Upper lobe of left lung (tissue), 6 donors: ENCODE results near the gene CNNM3. TPM values are rescaled to one million over a fixed set of nuclear protein-coding genes. Genes with fewer than 3 reads are reported as not detected.

Experiments used
- ATAC-seq, 2 donors: fragments of 200-7000 bp; cut with Tn5 transposase; one replicate each; pipeline ENCODE4 v1.9.1; 2022; ENCODE audit warnings: mild to moderate bottlenecking in 2 of 2, moderate library complexity in 2 of 2; ENCODE audit not compliant: low FRiP score in 2 of 2
- DNase-seq, 2 donors: peaks; one replicate each; pipeline ENCODE4 v3.0.0-alpha.2; 2019 to 2020
- H3K27ac ChIP-seq, 4 donors: fragments of 200-600 bp; sonication (generic); one replicate each; pipeline ENCODE4 v1.5.1; 2016 to 2019
- H3K27me3 ChIP-seq, 4 donors: fragments of 200-600 bp; sonication (generic); one replicate each; pipeline ENCODE4 v1.5.1; 2017 to 2019
- H3K36me3 ChIP-seq, 4 donors: fragments of 200-600 bp; sonication (generic); one replicate each; pipeline ENCODE4 v1.5.1; 2016 to 2019
- H3K4me1 ChIP-seq, 4 donors: fragments of 200-600 bp; sonication (generic); one replicate each; pipeline ENCODE4 v1.5.1; 2018 to 2019
- H3K4me3 ChIP-seq, 4 donors: fragments of 200-600 bp; sonication (generic); one replicate each; pipeline ENCODE4 v1.5.1; 2017 to 2019; ENCODE audit warnings: mild to moderate bottlenecking in 2 of 4, moderate library complexity in 1 of 4
- H3K9me3 ChIP-seq, 4 donors: fragments of 200-600 bp; sonication (generic); one replicate each; pipeline ENCODE4 v1.5.1; 2018 to 2019
- EP300 ChIP-seq, 4 donors: sonication (generic); formaldehyde crosslinking; IDR thresholded peaks; one replicate each; pipeline ENCODE4 v1.5.1; 2017; ENCODE audit warnings: antibody characterized with exemption in 4 of 4, control low read depth in 2 of 4
- POLR2A ChIP-seq, 4 donors: fragments of 450-650 bp; IDR thresholded peaks; one replicate each; pipeline ENCODE4 v1.5.1; 2016 to 2017; ENCODE audit warnings: antibody characterized with exemption in 4 of 4, mild to moderate bottlenecking in 2 of 4
- POLR2AphosphoS5 ChIP-seq, 2 donors: sonication (generic); formaldehyde crosslinking; IDR thresholded peaks; one replicate each; pipeline ENCODE4 v1.5.1; 2017; ENCODE audit warnings: antibody characterized with exemption in 2 of 2
- WGBS, 2 donors: methylation state at CpG; one replicate each; pipeline ENCODE4 v1.1.5; 2017 to 2018; 5-methylcytosine and 5-hydroxymethylcytosine counted together
- total RNA-seq, 6 donors: library from RNA; depleted of rRNA in 4 of 6; stranded (reverse); fragments of >200 nt in 4 of 6; gene quantifications; one replicate each; pipeline versions ENCODE4 v1.1.0 to v1.2.1, GENCODE V29; 2016 to 2021
- TF ChIP-seq, protein P1 (sequence below), 6 experiments: fragments of 450-650 bp in 4 of 6; fragments of 200-600 bp in 2 of 6; sonication (generic) in 2 of 6; IDR thresholded peaks; one replicate each; pipeline ENCODE4 v1.5.1; 2016 to 2019; ENCODE audit warnings: antibody characterized with exemption in 6 of 6
- donor health status: DM: no; HTN: no; CAD: no; lungs with moderate emphysema.
- donor health status: DM: no; HTN: yes; CAD: no; lungs with severe emphysema.

Gene CNNM3
- total RNA-seq, 6 donors from 2014 or later = 17.2 to 52.4 (median 26.5) TPM

DNA sequence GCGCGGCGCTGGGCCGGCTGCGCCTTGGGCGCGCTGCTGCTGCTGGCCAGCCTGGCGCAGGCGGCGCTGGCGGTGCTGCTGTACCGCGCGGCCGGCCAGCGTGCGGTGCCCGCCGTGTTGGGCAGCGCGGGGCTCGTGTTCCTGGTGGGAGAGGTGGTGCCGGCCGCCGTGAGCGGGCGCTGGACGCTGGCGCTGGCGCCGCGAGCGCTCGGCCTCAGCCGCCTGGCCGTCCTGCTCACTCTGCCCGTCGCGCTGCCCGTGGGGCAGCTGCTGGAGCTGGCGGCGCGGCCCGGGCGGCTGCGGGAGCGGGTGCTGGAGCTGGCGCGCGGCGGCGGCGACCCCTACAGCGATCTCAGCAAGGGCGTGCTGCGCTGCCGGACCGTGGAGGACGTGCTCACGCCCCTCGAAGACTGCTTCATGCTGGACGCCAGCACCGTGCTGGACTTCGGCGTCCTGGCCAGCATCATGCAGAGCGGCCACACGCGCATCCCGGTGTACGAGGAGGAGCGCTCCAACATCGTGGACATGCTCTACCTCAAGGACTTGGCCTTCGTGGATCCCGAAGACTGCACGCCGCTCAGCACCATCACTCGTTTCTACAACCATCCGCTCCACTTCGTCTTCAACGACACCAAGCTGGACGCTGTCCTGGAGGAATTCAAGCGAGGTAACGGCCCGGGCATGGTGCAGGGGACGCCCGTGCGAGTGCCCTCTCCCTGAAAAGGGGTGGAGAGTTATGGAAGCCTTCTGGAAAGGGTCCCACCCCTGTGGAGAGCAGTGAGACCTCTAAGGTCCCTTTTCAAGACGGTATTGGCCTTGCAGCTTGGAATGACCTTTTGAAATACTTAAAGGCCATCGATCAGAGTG lies 1.0 kb downstream of the CNNM3 start:
- DNase-seq (no peak), ATAC-seq (peak in 1 of 2 donors; percentile 9)
- TF ChIP-seq POLR2A (IDR thresholded peaks at IDR 0.05) = no peak
- no peak for TF ChIP-seq POLR2AphosphoS5 (IDR thresholded peaks at IDR 0.05)
- Histone ChIP-seq H3K4me1 (peaks cover 39 to 55% (median 47%) of the 10 kb centered on the region in 4 donors), H3K36me3 (peaks cover 0 to 5% (median 0%) of the 10 kb centered on the region in 4 donors), H3K27me3 (no peaks in the 10 kb centered on the region), H3K27ac (peak overlapping the region in 1 of 4 donors; percentile 98), H3K4me3 (peak overlapping the region; percentile 41 to 94 (median 76)), H3K9me3 (no peaks in the 10 kb centered on the region)
- 4% methylated on average over 5 to 13 of the region's 89 CpGs for WGBS, 2 donors

DNA sequence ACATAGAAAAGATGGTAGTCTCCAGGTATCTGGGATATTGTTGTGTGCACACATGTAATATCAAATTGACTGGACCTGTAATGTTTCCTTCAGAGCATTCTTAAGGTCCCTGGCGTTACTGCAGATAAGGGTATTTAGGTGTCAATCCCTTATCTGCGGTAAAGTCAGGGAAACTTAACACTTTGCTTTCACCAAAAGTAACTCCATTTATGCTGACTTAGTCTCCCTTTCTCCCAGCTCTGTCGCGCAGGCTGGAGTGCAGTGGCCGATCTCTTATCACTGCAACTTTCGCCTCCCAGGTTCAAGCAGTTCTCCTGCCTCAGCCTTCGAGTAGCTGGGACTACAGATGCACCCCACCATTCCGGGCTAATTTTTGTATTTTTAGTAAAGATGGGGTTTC lies 1.8 kb downstream of the CNNM3 start:
- WGBS, 2 donors = 75 to 84% methylated on average over 8 of the region's 8 CpGs

DNA sequence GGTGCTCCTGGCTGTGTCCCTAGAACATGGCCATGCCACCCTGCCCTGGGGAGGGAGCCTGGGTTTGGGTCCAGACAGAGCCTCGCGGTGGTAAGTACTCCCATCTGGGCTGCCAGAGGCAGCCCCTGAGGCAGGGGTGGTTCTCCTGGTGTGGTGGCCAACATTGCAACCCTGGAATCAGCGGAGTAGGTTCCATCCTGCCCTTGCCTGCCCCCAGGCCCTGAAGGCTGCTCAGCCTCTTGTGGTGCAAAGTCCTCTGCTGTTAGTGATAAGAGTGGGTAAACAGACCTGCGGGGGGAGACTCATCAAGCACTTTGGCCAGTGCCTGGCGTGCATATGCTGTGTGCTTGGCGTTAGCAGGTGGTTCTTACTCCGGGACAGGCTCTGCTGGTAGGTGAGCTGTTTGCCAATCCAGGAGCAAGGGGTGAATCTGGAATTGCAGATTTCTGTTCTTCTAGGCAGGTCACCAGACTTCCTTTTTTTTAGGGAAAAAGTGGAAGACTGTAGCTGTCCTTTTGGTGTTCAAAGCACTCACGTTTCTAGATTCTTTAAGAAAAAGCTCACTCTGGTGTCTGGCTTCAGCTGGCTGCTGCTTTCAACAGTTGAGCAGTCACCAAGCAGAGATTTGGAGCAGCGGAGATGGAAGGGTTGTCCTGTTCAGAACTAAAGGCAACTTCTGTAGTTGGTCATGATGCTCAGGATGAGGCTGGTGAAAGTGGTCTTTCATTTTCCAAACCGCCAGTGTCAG lies 3.2 kb downstream of the CNNM3 start:
- peak in 1 of 2 donors; percentile 76 for DNase-seq
- Histone ChIP-seq H3K27ac (no peak overlapping the region), H3K27me3 (no peaks in the 10 kb centered on the region), H3K4me1 (peaks cover 39 to 57% (median 54%) of the 10 kb centered on the region in 4 donors), H3K9me3 (no peaks in the 10 kb centered on the region), H3K4me3 (peak overlapping the region in 1 of 4 donors; percentile 20), H3K36me3 (peaks cover 0 to 16% (median 2%) of the 10 kb centered on the region in 4 donors)
- peak in 1 of 2 donors; percentile 17 for ATAC-seq
- TF ChIP-seq POLR2A (IDR thresholded peaks at IDR 0.05) = no peak
- TF ChIP-seq EP300 (IDR thresholded peaks at IDR 0.05) = no peak
- no peak for TF ChIP-seq POLR2AphosphoS5 (IDR thresholded peaks at IDR 0.05)
- TF ChIP-seq, protein P1, sequence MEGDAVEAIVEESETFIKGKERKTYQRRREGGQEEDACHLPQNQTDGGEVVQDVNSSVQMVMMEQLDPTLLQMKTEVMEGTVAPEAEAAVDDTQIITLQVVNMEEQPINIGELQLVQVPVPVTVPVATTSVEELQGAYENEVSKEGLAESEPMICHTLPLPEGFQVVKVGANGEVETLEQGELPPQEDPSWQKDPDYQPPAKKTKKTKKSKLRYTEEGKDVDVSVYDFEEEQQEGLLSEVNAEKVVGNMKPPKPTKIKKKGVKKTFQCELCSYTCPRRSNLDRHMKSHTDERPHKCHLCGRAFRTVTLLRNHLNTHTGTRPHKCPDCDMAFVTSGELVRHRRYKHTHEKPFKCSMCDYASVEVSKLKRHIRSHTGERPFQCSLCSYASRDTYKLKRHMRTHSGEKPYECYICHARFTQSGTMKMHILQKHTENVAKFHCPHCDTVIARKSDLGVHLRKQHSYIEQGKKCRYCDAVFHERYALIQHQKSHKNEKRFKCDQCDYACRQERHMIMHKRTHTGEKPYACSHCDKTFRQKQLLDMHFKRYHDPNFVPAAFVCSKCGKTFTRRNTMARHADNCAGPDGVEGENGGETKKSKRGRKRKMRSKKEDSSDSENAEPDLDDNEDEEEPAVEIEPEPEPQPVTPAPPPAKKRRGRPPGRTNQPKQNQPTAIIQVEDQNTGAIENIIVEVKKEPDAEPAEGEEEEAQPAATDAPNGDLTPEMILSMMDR (IDR thresholded peaks at IDR 0.05) = no peak
- WGBS, 2 donors = 63 to 76% methylated on average over 7 to 10 of the region's 10 CpGs

More for the DNA sequence above, 1.8 kb downstream of the CNNM3 start:
- Histone ChIP-seq H3K36me3 (peaks cover 0 to 7% (median 2%) of the 10 kb centered on the region in 4 donors), H3K4me3 (peak overlapping the region in 3 of 4 donors; percentile 75 to 94 (median 77)), H3K9me3 (no peaks in the 10 kb centered on the region), H3K27me3 (no peaks in the 10 kb centered on the region), H3K4me1 (peaks cover 39 to 55% (median 47%) of the 10 kb centered on the region in 4 donors), H3K27ac (no peak overlapping the region)
- ATAC-seq (no peak), DNase-seq (no peak)
- TF ChIP-seq POLR2A (IDR thresholded peaks at IDR 0.05) = no peak
- no peak for TF ChIP-seq EP300 (IDR thresholded peaks at IDR 0.05)
- no peak for TF ChIP-seq POLR2AphosphoS5 (IDR thresholded peaks at IDR 0.05)
- TF ChIP-seq, protein P1 (IDR thresholded peaks at IDR 0.05) = no peak

DNA sequence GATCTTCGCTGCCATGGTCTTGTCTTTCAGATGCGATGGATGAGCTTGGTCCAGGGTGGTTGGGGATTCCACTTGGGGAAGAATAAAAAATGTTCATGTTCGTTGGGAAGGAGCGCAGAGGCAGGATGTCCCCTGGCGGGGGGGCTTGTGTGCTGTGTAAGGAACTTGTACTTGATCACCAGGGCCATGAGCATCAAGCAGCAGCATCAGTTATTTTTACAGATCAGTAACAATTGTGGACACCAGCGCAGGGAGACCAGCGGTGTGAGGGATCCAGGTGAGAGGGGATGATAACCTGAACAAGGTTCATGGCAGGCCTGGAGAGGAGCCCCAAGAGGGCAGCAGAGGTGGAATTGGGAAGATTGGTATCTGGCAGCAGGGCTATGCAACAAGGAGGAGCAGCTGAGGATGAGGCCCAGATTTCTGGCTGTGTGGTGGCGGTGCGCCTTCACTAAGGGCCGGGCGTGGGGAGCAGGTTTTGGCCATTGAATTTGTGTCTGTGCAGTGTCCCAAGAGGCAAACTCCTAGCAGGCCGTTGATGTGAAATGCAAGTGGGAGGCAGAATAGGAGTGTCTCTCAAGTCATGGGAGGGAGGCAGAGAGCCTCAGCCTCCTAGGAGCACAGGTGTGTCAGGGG lies 3.9 kb downstream of the CNNM3 start:
- TF ChIP-seq POLR2AphosphoS5 (IDR thresholded peaks at IDR 0.05) (no peak), POLR2A (IDR thresholded peaks at IDR 0.05) (no peak), EP300 (IDR thresholded peaks at IDR 0.05) (no peak)
- TF ChIP-seq, protein P1 (IDR thresholded peaks at IDR 0.05) = no peak
- Histone ChIP-seq H3K9me3 (no peaks in the 10 kb centered on the region), H3K27ac (no peak overlapping the region), H3K4me3 (no peak overlapping the region), H3K36me3 (peaks cover 0 to 22% (median 5%) of the 10 kb centered on the region in 4 donors), H3K27me3 (no peaks in the 10 kb centered on the region), H3K4me1 (peaks cover 37 to 60% (median 54%) of the 10 kb centered on the region in 4 donors)
- no peak for ATAC-seq
- DNase-seq = no peak
- 88 to 90% methylated on average over 12 of the region's 12 CpGs for WGBS, 2 donors
